HL-60/S4 treated with phorbol 12-myristate 13-acetate at 8.2 ng/mL for 4 days and 3 days (cell line): Measurements from ENCODE around the gene CNKSR2.
"Not testable (repeated sequence)": the region's sequence is repeated elsewhere in the genome, so short reads cannot be mapped to it uniquely, and the experiment has no call there.

ENCODE experiments used
- in situ Hi-C: fragments of 300-500 bp; cut with MboI; formaldehyde crosslinking; loops from 2 replicates; pipeline ENCODE4 v1.15.0; 2022; ENCODE audit warnings: low sequenced_read_pairs

CNKSR2 gene

DNA sequence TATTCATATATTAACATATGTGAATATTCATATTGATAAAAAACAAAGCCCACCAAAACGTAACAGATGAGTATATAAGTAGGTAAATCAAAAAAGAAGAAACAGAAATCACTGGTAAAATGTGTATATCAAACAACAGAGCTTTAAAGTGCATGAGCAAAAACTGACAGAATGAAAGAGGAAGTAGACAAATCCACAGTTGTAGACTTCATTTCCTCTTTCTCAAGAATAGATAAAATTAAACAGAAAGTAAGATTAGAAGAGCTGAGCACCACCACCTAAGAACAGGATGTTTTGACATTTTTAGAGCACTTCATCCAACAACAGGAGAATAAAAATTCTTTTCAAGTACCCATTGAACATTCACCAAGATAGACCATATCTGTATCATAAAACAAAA, 64.6 kb downstream of the CNKSR2 start:
- in situ Hi-C loops = no loop called here

DNA sequence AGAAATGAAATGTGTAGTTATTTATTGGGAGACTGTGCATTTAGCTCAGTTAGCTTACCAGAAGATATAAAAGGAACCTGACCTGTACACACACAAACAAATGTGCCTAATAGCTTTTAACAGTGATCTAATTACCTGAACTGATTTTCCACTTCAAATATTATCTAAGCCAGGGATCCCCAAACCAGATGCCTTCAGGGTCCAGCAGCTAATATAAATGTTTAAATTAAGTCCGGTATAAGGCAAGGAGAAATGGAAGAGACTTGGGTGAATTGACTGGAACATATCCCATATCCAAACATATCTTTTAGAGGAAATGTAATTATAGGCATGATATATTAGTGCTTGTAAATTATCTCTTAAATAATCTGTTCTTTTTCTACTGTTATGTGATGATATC, 66.7 kb downstream of the CNKSR2 start:
- in situ Hi-C loops = no loop called here

DNA sequence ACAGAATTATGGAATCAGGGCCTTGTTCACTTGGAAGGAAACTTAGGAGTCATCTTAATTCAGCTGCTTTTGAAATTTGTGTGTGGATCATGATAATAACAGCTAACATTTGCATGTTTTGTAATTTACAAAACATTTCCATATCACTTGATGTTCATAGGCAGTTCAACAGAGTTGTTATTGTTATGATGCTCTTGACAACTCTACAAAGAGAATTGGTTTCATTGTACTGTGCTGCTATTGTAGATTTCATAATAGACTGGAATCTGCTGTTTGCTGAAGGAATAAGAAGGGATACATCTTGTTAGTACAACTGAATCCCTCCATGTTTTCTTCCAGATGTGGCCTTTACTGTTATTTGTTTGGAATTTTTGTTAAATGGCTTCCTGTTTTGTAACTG, 83.5 kb downstream of the CNKSR2 start:
- in situ Hi-C loops = no loop called here

DNA sequence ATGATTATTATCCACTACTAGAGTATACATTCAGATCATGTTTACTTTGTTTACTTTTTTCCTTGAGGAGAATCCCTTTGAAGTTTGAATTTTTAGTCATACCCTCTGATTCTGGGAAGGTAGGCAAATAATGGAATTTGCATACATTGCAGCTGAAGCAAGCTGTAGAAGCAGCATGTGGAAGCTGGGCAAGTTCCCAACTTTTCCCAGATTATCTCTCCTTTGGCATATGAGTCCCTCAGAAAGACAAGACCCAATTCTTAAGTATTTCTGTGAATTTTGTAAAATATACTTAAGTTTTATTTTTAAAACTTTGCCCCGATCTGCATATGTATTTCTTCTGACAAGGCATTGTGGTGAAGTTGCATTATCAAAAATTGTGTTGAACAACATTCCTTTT, 94.9 kb downstream of the CNKSR2 start:
- in situ Hi-C loops = no loop called here

DNA sequence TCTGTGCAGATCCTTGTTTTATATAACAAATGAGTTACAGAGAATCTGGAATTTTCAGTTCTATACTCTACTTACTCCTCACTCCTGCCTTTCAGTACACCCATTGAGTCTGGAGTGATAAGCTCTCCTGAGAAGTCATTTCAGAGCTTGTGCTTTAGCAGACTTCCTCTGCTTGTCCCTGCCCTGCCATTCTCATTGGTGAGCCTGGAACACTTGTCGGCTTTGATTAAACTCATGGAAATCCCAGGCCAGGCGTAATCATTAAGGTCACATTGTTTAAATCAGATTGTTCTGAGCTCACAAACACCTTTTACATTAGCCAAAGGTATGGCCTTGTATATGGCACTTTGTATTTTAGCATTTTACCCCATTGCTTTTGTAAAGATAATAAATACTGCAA, 102.7 kb downstream of the CNKSR2 start:
- in situ Hi-C loops = no loop called here

DNA sequence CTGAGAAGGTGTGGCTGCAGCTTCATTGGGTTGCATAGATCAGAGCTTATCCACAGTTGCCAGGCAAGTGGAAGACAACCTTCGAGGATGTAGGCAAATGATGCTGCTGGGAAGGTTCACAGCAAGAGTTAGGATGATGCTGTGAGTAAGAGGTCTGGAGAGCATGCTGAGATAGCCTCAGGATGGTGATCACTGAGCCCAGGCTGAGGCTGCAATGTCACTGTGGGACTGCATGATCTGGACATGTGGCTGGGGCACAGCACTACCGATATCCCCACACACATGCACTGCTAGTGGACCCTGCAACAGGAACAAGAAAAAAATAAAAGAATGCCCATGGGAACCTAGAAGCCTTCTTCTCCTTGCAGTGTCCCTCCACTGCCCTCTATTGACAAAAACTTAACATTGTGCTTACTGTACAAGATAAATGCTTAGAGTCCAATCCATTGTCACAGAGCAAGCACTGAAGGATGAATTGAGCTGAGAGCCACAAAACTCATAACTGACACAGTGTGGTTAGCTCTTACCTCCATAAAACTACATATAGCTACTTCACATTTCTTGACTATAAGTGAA, 105.6 kb downstream of the CNKSR2 start:
- in situ Hi-C loops = no loop called here

DNA sequence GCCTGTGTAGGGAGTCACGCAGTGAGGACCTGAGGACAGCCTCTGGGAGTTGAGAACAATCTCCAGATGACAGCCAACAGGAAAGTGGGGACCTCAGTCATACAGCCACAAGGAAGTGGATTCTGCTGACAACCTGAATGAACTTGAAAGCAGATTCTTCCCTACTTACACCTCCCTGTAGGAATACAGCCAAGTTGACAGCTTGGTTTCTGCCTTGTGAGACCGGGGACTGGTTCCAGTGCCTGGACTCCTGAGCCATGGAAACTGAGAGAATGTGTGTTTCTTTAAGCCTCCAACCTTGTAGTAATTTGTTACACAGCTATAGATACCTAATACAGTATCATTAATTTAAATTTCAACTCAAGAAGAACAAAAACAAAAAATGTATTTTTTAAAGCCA, 107.5 kb downstream of the CNKSR2 start:
- in situ Hi-C loops = no loop called here

DNA sequence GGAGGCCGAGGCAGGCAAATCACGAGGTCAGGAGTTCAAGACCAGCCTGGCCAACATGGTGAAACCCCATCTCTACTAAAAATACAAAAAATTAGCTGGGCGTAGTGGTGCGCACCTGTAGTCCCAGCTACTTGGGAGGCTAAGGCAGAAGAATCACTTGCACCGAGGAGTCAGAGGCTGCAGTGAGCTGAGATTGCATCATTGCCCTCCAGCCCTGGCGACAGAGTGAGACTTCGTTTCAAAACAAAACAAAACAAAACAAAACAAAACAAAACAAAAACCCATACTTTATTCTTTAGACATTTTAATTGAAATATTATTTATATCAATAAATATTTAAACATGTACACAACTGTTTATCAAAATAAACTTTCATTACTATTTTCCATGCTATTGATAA, 109.8 kb downstream of the CNKSR2 start:
- in situ Hi-C loops = not testable (repeated sequence)

DNA sequence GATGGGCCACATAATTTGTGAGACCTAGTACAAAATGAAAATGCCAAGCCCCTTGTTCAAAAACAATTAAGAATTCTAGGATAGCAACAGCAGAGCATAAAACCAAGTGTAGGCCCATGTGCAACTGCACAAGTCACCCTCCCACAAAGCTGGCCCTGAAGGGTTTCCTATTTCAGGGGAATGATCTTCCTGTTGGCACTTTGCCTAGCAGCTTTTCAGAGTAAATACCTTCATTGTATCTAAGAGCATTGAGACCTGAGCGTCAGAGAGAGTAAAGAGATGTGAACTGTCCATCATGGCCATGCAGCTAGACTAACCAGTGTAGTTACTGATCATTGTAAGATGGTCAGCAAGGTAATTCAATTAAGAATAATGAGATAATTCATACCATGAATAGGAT, 113.6 kb downstream of the CNKSR2 start:
- in situ Hi-C loops = no loop called here

DNA sequence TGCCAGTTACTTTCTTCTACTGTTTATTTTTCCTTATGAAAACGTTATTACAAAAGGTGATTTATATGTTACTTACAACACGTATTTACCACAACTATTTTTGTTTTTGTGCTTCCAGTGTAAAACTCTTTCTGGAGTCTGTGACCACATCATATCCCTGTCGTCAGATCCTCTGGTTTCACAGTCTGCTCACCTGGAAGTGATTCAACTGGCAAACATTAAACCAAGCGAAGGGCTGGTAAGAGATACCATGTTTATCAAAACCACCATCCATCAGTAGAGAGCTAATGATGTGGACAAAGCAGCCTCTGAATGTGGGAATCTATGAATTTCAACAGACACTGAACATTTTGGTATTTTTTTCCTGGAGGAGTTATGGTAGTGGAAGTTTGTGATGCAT, 116.1 kb downstream of the CNKSR2 start:
- in situ Hi-C loops = no loop called here

DNA sequence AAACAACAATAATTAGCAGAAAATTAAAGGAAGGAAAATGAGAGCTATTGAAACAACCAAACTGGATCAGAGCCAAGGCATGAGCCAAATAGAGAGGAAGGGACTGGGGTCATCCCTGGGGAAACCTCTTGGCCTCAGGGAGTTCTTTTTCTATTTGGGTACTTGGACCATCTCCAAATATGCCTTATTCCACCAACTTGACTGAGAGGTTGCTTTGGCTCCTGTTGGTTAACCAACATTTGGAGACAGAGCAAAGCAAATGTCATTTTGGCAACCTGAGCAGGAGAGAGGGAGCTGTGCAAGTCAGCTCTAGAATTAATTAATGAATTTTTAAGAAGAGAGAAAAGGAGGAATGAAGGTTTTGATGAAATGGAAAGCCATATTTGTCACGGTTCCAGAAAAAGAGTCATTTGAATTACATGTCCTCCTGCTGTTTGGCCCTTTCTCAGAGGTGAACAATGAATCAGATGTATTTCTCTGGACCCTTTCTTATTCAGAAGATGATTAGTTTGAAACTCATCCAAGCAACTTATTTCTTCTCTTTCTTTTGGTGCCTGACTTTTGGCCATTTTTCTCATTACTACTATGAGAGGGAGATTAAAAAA, 119.1 kb downstream of the CNKSR2 start:
- in situ Hi-C loops = no loop called here

DNA sequence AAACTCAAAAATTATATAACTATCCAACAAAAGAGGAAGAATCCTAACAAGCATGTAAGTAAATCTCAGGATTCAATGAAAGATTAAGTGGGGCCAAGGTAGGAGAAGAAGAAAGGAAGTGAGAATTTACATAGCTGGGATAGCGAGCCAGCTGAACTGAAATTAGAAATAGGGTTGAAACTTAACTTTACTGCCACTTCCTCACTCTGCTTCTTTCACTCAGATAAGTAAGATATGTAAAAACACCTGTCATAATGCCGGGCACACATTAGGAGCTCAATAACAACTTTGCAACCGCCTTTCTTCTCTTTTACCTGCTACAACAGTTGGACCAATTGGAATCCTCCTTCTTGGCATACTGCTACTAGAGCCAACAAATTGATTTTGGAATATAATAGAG, 129.4 kb downstream of the CNKSR2 start:
- in situ Hi-C loops = no loop called here

DNA sequence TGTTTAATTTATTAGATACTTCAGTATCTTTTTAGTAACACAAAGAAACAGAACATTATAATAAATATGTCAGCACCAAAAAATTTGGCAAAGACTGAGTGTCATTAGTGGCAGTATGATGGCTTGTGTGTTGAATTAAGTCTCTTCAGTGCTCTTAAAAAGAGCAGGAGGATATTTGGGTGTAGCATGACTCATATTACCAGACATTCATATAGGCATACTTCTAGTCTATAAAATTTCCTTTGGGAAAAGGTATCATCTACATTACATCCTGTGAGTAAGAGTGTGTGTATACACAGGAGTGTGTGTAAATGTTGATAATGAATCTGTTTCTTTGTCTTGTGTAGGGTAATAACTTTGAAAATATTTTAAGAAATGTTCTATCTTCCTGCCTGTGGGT, 135.7 kb downstream of the CNKSR2 start:
- in situ Hi-C loops = no loop called here

DNA sequence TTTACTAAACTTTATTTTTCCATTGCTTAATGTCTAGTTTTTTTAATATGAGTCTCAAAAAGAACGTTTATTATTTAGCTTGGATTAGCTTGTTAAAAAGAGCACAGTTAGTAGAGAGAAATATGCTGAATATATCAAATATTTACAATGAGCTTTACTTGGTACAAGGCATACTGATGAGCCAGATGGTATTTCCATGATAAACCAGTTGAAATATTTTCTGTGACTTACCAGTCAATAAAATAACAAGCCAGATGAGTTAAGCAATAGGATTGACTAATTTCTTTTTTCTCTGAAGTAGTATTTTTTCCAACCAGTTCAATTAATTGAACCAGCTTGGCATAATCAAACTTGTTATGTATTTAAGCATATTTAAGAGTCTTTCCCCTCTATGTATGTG, 149.8 kb downstream of the CNKSR2 start:
- in situ Hi-C loops = no loop called here

DNA sequence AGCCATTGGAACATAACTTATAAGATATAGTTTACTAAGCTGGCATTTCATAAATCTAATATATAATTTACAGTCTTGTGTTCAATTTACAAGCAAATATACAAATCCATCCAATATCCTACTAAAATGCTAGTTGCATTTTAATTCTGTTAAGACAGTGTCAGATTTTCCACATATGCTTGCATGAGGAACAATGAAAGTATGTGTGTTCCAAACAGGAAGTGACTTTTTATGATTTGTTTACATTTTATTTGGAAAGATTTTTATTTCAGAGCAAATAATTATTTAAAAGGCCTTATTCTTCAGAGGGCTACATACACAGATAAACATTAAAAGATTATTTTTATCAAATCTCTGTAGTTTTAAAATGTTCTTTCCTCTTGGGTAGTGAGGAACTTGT, 153.9 kb downstream of the CNKSR2 start:
- in situ Hi-C loops = no loop called here

DNA sequence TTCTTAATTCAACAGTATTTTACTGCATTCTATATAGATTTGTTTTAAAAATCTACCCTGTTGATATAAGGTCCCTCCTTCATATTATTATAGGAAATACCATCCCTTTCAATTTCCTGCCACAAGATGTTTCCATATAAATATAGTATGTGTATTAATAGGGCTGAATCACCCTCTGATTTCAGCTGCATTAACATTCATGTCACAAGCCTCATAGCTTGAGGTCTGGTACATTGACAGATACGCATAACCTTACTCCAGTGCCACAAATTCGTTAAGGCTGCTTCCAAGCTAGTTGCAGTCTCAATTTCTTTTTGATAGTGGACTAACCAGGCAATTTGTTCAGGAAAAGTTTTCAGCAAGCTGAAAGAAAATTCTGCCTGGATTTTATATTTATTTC, 155.6 kb downstream of the CNKSR2 start:
- in situ Hi-C loops = no loop called here

DNA sequence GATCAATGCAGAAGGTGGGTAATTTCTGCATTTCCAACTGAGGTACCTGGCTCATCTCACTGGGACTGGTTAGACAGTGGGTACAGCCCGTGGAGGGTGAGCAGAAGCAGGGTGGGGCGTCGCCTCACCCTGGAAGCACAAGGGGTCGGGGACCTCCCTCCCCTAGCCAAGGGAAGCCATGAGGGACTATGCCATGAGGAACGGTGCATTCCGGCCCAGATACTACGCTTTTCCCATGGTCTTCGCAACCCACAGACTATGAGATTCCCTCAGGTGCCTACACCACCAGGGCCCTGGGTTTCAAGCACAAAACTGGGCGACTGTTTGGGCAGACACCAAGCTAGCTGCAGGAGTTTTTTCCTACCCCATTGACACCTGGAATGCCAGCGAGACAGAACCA, 170.4 kb downstream of the CNKSR2 start:
- in situ Hi-C loops = not testable (repeated sequence)

DNA sequence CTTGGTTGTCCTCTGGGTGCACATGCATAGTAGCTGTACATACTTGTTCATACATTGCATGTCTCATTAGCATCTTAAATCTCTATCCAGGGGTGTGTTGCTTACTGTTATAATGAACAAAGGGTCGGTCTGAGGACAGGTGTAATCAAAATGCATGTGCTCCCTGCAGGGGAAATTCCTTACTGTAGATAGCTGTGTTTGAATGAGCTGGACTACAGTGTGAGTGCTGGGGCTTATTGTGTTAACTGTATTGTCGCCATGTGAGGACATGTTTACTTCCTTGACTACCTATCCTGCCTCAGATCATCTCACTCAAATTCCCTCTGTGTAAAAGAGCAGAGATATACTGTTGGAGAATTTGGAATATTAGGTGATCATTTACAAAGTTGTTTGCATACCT, 185.2 kb downstream of the CNKSR2 start:
- in situ Hi-C loops = no loop called here

DNA sequence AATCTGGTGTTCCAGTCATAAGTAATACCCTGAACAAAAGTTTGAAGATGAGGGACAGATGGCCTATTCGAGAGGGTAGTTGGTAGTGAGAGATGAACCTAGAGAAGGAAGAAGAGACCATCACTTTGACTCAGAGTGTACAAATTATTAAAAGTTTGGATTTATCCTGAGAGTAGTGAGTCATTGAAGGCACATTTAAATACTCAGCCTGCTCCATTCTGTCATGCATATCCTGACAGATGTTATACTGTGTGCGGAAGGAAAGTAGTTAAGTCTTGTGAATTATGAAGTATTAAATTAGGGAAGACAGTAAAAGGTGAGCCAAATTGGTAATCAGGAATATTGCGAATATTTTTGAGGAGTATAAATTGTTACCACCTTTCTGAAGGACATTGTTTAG, 190.8 kb downstream of the CNKSR2 start:
- in situ Hi-C loops = no loop called here

DNA sequence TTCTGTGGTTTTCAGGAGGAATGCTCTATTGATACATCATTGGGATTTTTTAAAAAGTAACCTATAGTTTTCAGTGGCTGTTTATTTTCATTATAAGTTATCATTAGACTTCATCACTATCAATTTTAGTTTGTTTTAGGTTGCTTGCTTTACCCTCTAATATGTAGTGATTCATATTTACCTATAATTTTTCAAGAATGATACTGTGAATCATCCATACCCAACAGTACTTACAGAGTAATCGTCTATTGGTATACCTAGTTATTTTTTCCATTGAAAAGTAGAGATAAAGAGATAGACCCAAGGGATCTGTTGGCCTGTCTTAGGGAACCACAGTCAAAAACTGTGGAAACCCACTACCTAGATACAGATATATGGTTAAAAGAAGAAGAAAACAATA, 200.6 kb downstream of the CNKSR2 start:
- in situ Hi-C loops = no loop called here

DNA sequence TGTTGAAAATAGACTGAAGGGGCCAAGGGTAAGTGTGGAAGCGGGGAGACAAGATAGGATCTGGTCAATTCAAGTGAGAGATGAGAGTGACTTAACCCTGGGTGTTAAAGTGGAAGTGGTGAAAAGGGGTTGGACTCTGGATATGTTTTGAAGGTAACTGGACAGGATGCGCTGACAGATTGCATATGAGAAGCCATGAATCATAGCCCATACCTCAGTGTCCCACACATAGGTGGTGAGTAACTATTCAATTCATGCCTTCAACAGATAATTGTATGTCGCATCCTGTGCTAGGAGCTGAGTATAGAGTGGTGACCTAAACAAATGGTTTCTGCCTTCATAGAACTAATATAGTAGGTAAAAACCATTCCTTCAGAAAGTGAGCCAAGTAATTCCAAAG, 207.3 kb downstream of the CNKSR2 start:
- in situ Hi-C loops = no loop called here

DNA sequence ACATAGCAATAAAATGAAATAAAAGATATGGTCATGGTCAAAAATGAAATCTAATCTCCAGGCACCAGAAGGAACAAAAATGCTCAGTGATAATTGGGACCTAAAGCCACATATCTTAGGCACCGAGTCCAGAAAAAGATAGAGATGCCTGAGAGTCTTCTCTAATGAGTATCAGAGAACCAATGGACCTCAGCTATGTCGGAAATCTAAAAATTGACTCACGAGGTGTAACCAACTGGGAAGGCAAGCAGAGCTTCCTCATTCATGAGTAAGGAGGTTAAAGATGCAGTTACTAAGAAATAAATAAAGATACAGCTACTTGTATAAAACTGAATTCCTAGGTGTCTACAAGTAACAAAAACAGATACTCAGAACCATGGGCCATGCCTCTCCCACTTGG, 211.8 kb downstream of the CNKSR2 start:
- in situ Hi-C loops = no loop called here

DNA sequence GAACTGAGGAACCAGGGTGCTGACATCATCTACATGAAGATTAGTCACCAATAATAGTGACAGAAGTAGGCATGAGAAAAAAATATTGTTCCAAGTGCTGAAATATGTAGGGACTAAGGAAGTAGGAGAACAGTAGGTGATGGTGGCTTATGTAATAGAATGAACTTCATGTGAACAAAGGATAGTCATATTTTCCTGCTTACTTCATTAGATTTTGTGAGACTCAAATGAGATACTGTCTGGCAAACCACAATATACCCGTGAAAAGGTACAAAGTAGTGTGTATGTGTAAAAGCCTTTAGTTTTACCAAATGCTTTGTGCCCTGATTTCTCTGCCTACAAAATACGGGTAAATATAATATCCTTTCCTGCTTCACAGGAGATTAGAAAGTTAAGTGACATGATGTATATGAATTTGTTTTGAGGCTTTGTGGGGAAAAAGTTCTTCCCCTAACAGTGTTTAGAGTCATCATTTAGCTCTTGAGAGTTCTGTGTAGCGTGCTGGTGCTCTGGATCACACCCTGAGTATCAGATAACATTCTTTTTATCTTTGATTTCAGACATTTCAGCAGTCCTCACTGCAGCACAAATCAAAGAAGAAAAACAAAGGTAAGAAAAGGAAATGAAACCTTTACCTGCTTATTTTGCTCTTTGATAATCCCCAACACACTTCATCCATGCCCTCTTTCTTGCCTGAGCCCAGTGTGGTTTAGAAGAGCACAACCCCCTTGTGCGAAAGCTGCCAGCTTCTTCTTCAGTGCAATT, 216.0 kb downstream of the CNKSR2 start:
- in situ Hi-C loops = no loop called here
